ENCODE data around the gene SULT1E1.
A peak's percentile ranks its signal among the peaks of the same experiment; 100 is the strongest.

GRCh38 chr4:69896530-69897116, 36.7 kb upstream of the SULT1E1 start:
- TF ChIP-seq CTCF (IDR thresholded peaks at IDR 0.05; ENCODE audit: low read depth, low read length) (peak; percentile 73), EZH2phosphoT487 (IDR thresholded peaks at IDR 0.05; ENCODE audit: low read depth) (no peak)
